ENCODE results near the gene SCAMP2.

- TF ChIP-seq CTCF (IDR thresholded peaks at IDR 0.05): no peak
- TF ChIP-seq POLR2A (IDR thresholded peaks at IDR 0.05): no peak
Measured at GRCh38 chr15:74815961-74816360, 57.2 kb downstream of the SCAMP2 start.
